Stomach (tissue), 9 donors: ENCODE measurements around the gene OR2T33. TPM values are rescaled to one million over a fixed set of nuclear protein-coding genes. Genes with fewer than 3 reads are reported as not detected.
"Not testable (repeated sequence)": the region's sequence is repeated elsewhere in the genome, so short reads cannot be mapped to it uniquely, and the experiment has no call there.

Source experiments
- DNase-seq, 2 donors: peaks; one replicate each; pipeline versions ENCODE4 v3.0.0 to v3.0.0-alpha.2; 2013 to 2019
- H3K27ac ChIP-seq, 5 donors: fragments of 200-600 bp in 4 of 5; sonication (generic) in 4 of 5; one replicate each; pipeline ENCODE4 v1.5.1; 2013 to 2019; ENCODE audit warnings: mild to moderate bottlenecking in 1 of 5, moderate library complexity in 1 of 5
- H3K27me3 ChIP-seq, 3 donors: fragments of 200-600 bp; sonication (generic); one replicate each; pipeline ENCODE4 v1.5.1; 2017 to 2019; ENCODE audit warnings: mixed run types in 1 of 3
- H3K36me3 ChIP-seq, 4 donors: fragments of 200-600 bp; sonication (generic); 1 replicate in 3 of 4; 2 replicates in 1 of 4; pipeline ENCODE4 v1.5.1; 2016 to 2019
- H3K4me1 ChIP-seq, 4 donors: fragments of 200-600 bp; sonication (generic); one replicate each; pipeline ENCODE4 v1.5.1; 2016 to 2019
- H3K4me3 ChIP-seq, 4 donors: fragments of 200-600 bp; sonication (generic) in 3 of 4; one replicate each; pipeline ENCODE4 v1.5.1; 2016 to 2019; ENCODE audit warnings: mild to moderate bottlenecking in 1 of 4
- H3K9me3 ChIP-seq, 4 donors: fragments of 200-600 bp; sonication (generic); one replicate each; pipeline ENCODE4 v1.5.1; 2016 to 2019
- CTCF ChIP-seq, 7 experiments: fragments of 450-650 bp in 4 of 7; fragments of 200-600 bp in 3 of 7; sonication (generic) in 3 of 7; IDR thresholded peaks; one replicate each; pipeline ENCODE4 v1.5.1; 2016 to 2019; ENCODE audit warnings: antibody characterized with exemption in 7 of 7, control low read depth in 2 of 7, mild to moderate bottlenecking in 1 of 7
- EP300 ChIP-seq: sonication (generic); formaldehyde crosslinking; IDR thresholded peaks from one replicate; pipeline ENCODE4 v1.6.1; 2017; ENCODE audit warnings: antibody characterized with exemption
- POLR2A ChIP-seq, 4 donors: fragments of 450-650 bp; IDR thresholded peaks; one replicate each; pipeline ENCODE4 v1.6.1; 2016; ENCODE audit warnings: antibody characterized with exemption in 4 of 4, control low read depth in 2 of 4, mild to moderate bottlenecking in 1 of 4, moderate library complexity in 1 of 4
- POLR2AphosphoS5 ChIP-seq, 3 donors: sonication (generic); formaldehyde crosslinking; IDR thresholded peaks; one replicate each; pipeline ENCODE4 v1.6.1; 2016; ENCODE audit warnings: antibody characterized with exemption in 3 of 3
- WGBS, 5 donors: extraction: QIAGEN DNeasy Blood & Tissue Kit in 3 of 5; methylation state at CpG; one replicate each; pipeline versions ENCODE4 v1.1.5 to v1.1.7; 2013 to 2018; 5-methylcytosine and 5-hydroxymethylcytosine counted together
- intact Hi-C: fragments of 100-400 bp; cut with DNase I; formaldehyde crosslinking; loops from one replicate; pipeline ENCODE4 v1.15.1; 2023; ENCODE audit warnings: low total_unique reads
- polyA plus RNA-seq, 3 donors: library from polyadenylated mRNA; stranded (reverse); fragments of 200-250 nt; gene quantifications; one replicate each; pipeline ENCODE4 v1.2.3, GENCODE V29; 2013
- total RNA-seq, 5 donors: library from RNA; depleted of rRNA; stranded (reverse); fragments of >200 nt; gene quantifications; one replicate each; pipeline versions ENCODE4 v1.1.0 to v1.2.3, GENCODE V29; 2014 to 2016
- donor health status: healthy with polysubstance abuse.
- donor health status: Bipolar disorder and iron deficiency.
- donor health status: healthy.

OR2T33 gene
- total and polyA plus RNA-seq, 8 donors = not detected

GRCh38 chr1:248303324-248303723, 25.5 kb upstream of the OR2T33 start, which contains the start of gene OR2T12:
Gene OR2T12, minus strand, starts transcription at chr1:248303424. Its CDS starts 7,846 bp downstream, at chr1:248295578.
- 79 to 96% (median 87%) methylated on average over 1 of the region's 1 CpG for WGBS, 5 donors
- Histone ChIP-seq H3K27me3 (no peaks in the 10 kb centered on the region), H3K4me3 (no peak within 1 kb of the TSS), H3K27ac (no peak within 1 kb of the TSS), H3K4me1 (no peaks in the 10 kb centered on the region), H3K36me3 (no peaks in the 10 kb centered on the region), H3K9me3 (no peaks in the 10 kb centered on the region)
- no peak for TF ChIP-seq POLR2AphosphoS5 (IDR thresholded peaks at IDR 0.05)
- TF ChIP-seq EP300 = no peak
- TF ChIP-seq POLR2A (IDR thresholded peaks at IDR 0.05) = no peak
- TF ChIP-seq CTCF (IDR thresholded peaks at IDR 0.05) = no peak
- DNase-seq = no peak
- intact Hi-C loops = no loop called here

- no peak for DNase-seq
- Histone ChIP-seq H3K36me3 (no peaks in the 10 kb centered on the region), H3K27me3 (no peaks in the 10 kb centered on the region), H3K9me3 (no peaks in the 10 kb centered on the region), H3K27ac (no peak overlapping the region), H3K4me1 (no peaks in the 10 kb centered on the region), H3K4me3 (no peak overlapping the region)
- intact Hi-C loops = no loop called here
- TF ChIP-seq EP300 (no peak), POLR2AphosphoS5 (IDR thresholded peaks at IDR 0.05) (no peak), CTCF (IDR thresholded peaks at IDR 0.05) (no peak), POLR2A (IDR thresholded peaks at IDR 0.05) (no peak)
- 39 to 54% (median 50%) methylated on average over 6 of the region's 6 CpGs for WGBS, 5 donors
Measured at GRCh38 chr1:248288391-248288790, 10.6 kb upstream of the OR2T33 start.

GRCh38 chr1:248273225-248273624, 4.6 kb downstream of the OR2T33 start:
- DNase-seq, intact Hi-C loops: not testable (repeated sequence)
- 90 to 95% (median 92%) methylated on average over 4 to 11 of the region's 16 CpGs; no CpG with 5 or more reads in 2 of the 5 donors for WGBS, 5 donors

GRCh38 chr1:248268178-248268577, 9.6 kb downstream of the OR2T33 start:
- DNase-seq = no peak
- no peaks in the 10 kb centered on the region for H3K27me3 ChIP-seq
- H3K9me3 ChIP-seq = peaks cover 0 to 3% (median 0%) of the 10 kb centered on the region in 4 donors
- no peaks in the 10 kb centered on the region for H3K4me1 ChIP-seq
- intact Hi-C loops = no loop called here
- H3K27ac ChIP-seq = no peak overlapping the region
- H3K36me3 ChIP-seq = no peaks in the 10 kb centered on the region
- TF ChIP-seq CTCF (IDR thresholded peaks at IDR 0.05) = no peak
- no peak for TF ChIP-seq EP300
- no peak for TF ChIP-seq POLR2A (IDR thresholded peaks at IDR 0.05)
- TF ChIP-seq POLR2AphosphoS5 (IDR thresholded peaks at IDR 0.05) = no peak
- WGBS, 5 donors = 57 to 66% (median 62%) methylated on average over 4 of the region's 4 CpGs
- no peak overlapping the region for H3K4me3 ChIP-seq

More at GRCh38 chr1:248273225-248273624, 4.6 kb downstream of the OR2T33 start:
- not testable (repeated sequence) for H3K36me3 ChIP-seq, H3K4me3 ChIP-seq, H3K9me3 ChIP-seq, H3K27ac ChIP-seq, H3K4me1 ChIP-seq, H3K27me3 ChIP-seq

- H3K27me3 ChIP-seq, H3K27ac ChIP-seq, intact Hi-C loops, DNase-seq, H3K4me1 ChIP-seq, H3K4me3 ChIP-seq, H3K36me3 ChIP-seq: not testable (repeated sequence)
- 77 to 89% (median 79%) methylated on average over 1 of the region's 1 CpG for WGBS, 5 donors
- peaks cover 0 to 16% (median 10%) of the 10 kb centered on the region in 4 donors for H3K9me3 ChIP-seq
Measured at GRCh38 chr1:248259309-248259708, 18.5 kb downstream of the OR2T33 start.
